ENCODE data around the gene TOMM7. TPM values are rescaled to one million over a fixed set of nuclear protein-coding genes. Genes with fewer than 3 reads are reported as not detected.
"Not testable (repeated sequence)": the region's sequence is repeated elsewhere in the genome, so short reads cannot be mapped to it uniquely, and the experiment has no call there.

The TOMM7 gene
- total RNA-seq, 1 donor from 2014 or later = 292 TPM

DNA sequence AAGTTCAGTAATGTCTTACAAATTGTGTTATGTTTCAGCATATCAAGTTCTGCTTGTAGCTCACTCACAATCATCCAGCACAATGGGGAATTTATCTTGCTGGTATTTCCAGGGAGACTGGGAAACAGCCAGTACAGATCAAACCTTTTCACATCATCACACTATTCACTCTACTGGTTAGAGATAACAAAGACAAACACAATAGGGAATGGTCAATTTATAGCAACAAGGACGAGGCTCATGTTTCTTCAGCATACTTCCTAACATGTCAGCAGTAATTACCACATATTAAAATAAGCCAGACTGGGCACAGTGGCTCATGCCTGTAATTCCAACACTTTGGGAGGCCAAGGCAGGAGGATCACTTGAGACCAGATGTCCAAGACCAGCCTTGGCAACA is 38.3 kb downstream of the TOMM7 start:
- Mint-ChIP-seq H3K4me3 (ENCODE audit: unreplicated experiment) (no peak overlapping the region), H3K27ac (ENCODE audit: unreplicated experiment) (no peak overlapping the region), H3K36me3 (ENCODE audit: unreplicated experiment) (no peaks in the 10 kb centered on the region), H3K4me1 (ENCODE audit: unreplicated experiment) (peaks cover 3% of the 10 kb centered on the region), H3K9me3 (ENCODE audit: unreplicated experiment) (no peaks in the 10 kb centered on the region), H3K27me3 (ENCODE audit: unreplicated experiment) (no peaks in the 10 kb centered on the region)
- no peak for TF ChIP-seq CTCF (IDR thresholded peaks at IDR 0.05)
- no peak for DNase-seq (ENCODE audit: extremely low spot score, unreplicated experiment)

- Mint-ChIP-seq H3K9me3 (ENCODE audit: unreplicated experiment) (no peaks in the 10 kb centered on the region), H3K27me3 (ENCODE audit: unreplicated experiment) (no peaks in the 10 kb centered on the region), H3K4me3 (ENCODE audit: unreplicated experiment) (no peak overlapping the region), H3K36me3 (ENCODE audit: unreplicated experiment) (no peaks in the 10 kb centered on the region), H3K27ac (ENCODE audit: unreplicated experiment) (no peak overlapping the region), H3K4me1 (ENCODE audit: unreplicated experiment) (peaks cover 3% of the 10 kb centered on the region)
- no peak for DNase-seq (ENCODE audit: extremely low spot score, unreplicated experiment)
- TF ChIP-seq CTCF (IDR thresholded peaks at IDR 0.05) = no peak
Observed at GRCh38 chr7:22783421-22783820, 39.2 kb downstream of the TOMM7 start.

DNA sequence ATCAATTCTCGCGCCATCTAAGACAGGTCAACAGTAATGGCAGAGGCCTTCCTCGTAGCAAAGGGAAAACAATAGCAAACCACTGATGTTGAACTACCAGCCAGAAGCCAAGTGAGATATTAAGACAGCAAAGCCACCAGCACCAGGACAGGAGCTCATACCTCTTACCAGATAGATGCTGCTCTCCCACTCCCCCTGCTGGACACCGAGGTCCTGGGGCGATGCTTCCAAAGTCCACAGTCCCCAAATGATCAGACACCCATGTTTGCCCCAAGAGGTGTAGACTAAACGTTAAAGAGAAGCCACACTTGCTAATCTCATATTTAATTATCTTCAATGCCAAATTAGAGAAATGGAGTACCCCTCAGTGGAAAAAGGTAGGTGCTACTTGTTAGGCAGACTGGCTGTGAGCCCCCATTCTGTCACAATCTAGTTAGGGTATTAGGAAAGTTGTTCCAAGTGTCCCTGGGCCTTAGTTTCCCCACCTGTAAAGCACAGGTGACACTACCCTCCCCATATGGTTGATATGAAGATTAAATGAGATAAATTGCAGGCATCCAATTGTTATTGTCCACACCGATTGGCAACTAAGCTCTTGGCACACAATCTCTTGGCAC is 39.9 kb downstream of the TOMM7 start:
- Mint-ChIP-seq H3K27me3 (ENCODE audit: unreplicated experiment) (no peaks in the 10 kb centered on the region), H3K4me1 (ENCODE audit: unreplicated experiment) (peaks cover 3% of the 10 kb centered on the region), H3K4me3 (ENCODE audit: unreplicated experiment) (no peak overlapping the region), H3K9me3 (ENCODE audit: unreplicated experiment) (no peaks in the 10 kb centered on the region), H3K36me3 (ENCODE audit: unreplicated experiment) (no peaks in the 10 kb centered on the region), H3K27ac (ENCODE audit: unreplicated experiment) (no peak overlapping the region)
- TF ChIP-seq CTCF (IDR thresholded peaks at IDR 0.05) = peak; percentile 71
- DNase-seq (ENCODE audit: extremely low spot score, unreplicated experiment) = peak; percentile 87

- no peak for TF ChIP-seq CTCF (IDR thresholded peaks at IDR 0.05)
- Mint-ChIP-seq H3K4me3 (ENCODE audit: unreplicated experiment) (no peak overlapping the region), H3K36me3 (ENCODE audit: unreplicated experiment) (no peaks in the 10 kb centered on the region), H3K27ac (ENCODE audit: unreplicated experiment) (no peak overlapping the region), H3K4me1 (ENCODE audit: unreplicated experiment) (peaks cover 3% of the 10 kb centered on the region), H3K27me3 (ENCODE audit: unreplicated experiment) (no peaks in the 10 kb centered on the region), H3K9me3 (ENCODE audit: unreplicated experiment) (no peaks in the 10 kb centered on the region)
- DNase-seq (ENCODE audit: extremely low spot score, unreplicated experiment) = no peak
Observed at GRCh38 chr7:22781230-22781711, 41.4 kb downstream of the TOMM7 start.

DNA sequence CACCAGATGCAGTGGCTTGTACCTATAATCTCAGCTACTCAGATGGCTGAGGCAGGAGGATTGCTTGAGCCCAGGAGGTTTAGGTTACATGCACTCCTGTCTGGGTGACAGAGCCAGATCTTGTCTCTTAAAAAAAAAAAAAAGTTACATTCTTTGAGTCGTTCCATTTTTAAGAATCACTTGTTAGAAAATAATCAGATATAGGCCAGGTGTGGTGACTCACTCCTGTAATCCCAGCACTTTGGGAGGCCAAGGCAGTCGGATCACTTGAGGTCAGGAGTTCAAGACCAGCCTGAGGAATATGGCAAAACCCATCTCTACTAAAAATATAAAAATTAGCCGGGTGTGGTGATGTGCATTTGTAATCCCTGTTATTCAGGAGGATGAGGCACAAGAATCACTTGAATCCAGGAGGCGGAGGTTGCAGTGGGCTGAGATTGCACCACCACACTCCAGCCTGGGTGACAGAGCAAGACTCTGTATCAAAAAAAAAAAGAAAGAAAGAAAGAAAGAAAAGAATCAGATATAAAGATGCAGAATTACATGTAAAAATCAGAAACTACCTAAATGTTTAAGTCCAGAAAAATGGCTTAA is 42.8 kb downstream of the TOMM7 start:
- H3K27ac Mint-ChIP-seq (ENCODE audit: unreplicated experiment); DNase-seq (ENCODE audit: extremely low spot score, unreplicated experiment); H3K36me3 Mint-ChIP-seq (ENCODE audit: unreplicated experiment); H3K4me1 Mint-ChIP-seq (ENCODE audit: unreplicated experiment); H3K9me3 Mint-ChIP-seq (ENCODE audit: unreplicated experiment); H3K4me3 Mint-ChIP-seq (ENCODE audit: unreplicated experiment); H3K27me3 Mint-ChIP-seq (ENCODE audit: unreplicated experiment): not testable (repeated sequence)

Data from osteocyte (in vitro differentiated cells).